Thyroid gland (tissue), 4 donors: ENCODE results near the gene FZR1. TPM values are rescaled to one million over a fixed set of nuclear protein-coding genes. Genes with fewer than 3 reads are reported as not detected.
"Not testable (repeated sequence)": the region's sequence is repeated elsewhere in the genome, so short reads cannot be mapped to it uniquely, and the experiment has no call there.

Experiments used
- DNase-seq, 2 donors: peaks; one replicate each; pipeline ENCODE4 v3.0.0-alpha.2; 2019
- H3K27ac ChIP-seq, 3 donors: fragments of 200-600 bp; sonication (generic); 1 replicate in 2 of 3; 2 replicates in 1 of 3; pipeline ENCODE4 v1.5.1; 2016 to 2019; ENCODE audit warnings: mild to moderate bottlenecking in 1 of 3, moderate library complexity in 1 of 3
- H3K27me3 ChIP-seq: fragments of 200-600 bp; sonication (generic); one replicate; pipeline ENCODE4 v1.5.1; 2019
- H3K36me3 ChIP-seq, 2 donors: fragments of 200-600 bp; sonication (generic); one replicate each; pipeline ENCODE4 v1.5.1; 2016 to 2019
- H3K4me1 ChIP-seq, 2 donors: fragments of 200-600 bp; sonication (generic); one replicate each; pipeline ENCODE4 v1.5.1; 2017 to 2019
- H3K4me3 ChIP-seq, 3 donors: fragments of 200-600 bp; sonication (generic); replicated peaks in 1 of 3; 1 replicate in 2 of 3; 2 replicates in 1 of 3; pipeline ENCODE4 v1.5.1; 2016; ENCODE audit warnings: mild to moderate bottlenecking in 1 of 3
- H3K9me3 ChIP-seq: fragments of 200-600 bp; sonication (generic); one replicate; pipeline ENCODE4 v1.5.1; 2017
- CTCF ChIP-seq, 6 experiments: fragments of 200-600 bp in 3 of 6; fragments of 450-650 bp in 3 of 6; sonication (generic) in 3 of 6; IDR thresholded peaks; one replicate each; pipeline ENCODE4 v1.5.1; 2016 to 2019; ENCODE audit warnings: antibody characterized with exemption in 6 of 6, mild to moderate bottlenecking in 2 of 6, inconsistent platforms in 1 of 6, moderate library complexity in 1 of 6
- POLR2A ChIP-seq, 2 donors: fragments of 450-650 bp; IDR thresholded peaks; one replicate each; pipeline ENCODE4 v1.6.1; 2017; ENCODE audit warnings: antibody characterized with exemption in 2 of 2, mild to moderate bottlenecking in 2 of 2, moderate library complexity in 1 of 2
- WGBS, 2 donors: methylation state at CpG; one replicate each; pipeline ENCODE4 v1.1.5; 2017; 5-methylcytosine and 5-hydroxymethylcytosine counted together
- intact Hi-C: fragments of 100-400 bp; cut with DNase I; formaldehyde crosslinking; loops from one replicate; pipeline ENCODE4 v1.15.1; 2023
- total RNA-seq, 4 donors: library from RNA; depleted of rRNA; stranded (reverse); fragments of >200 nt; gene quantifications; one replicate each; pipeline ENCODE4 v1.2.3, GENCODE V29; 2016

FZR1 gene
- total RNA-seq, 4 donors from 2014 or later, result 28.6 to 56.0 (median 36.1) TPM

GRCh38 chr19:3578390-3578789 lies 72.3 kb downstream of the FZR1 start:
- whole genome bisulfite sequencing, 2 donors, result 84 to 87% methylated on average over 9 to 14 of the region's 17 CpGs
- H3K36me3 ChIP-seq, result no peaks in the 10 kb centered on the region
- peaks cover 12 to 14% of the 10 kb centered on the region in 2 donors for H3K4me1 ChIP-seq
- H3K27me3 ChIP-seq, result no peaks in the 10 kb centered on the region
- H3K4me3 ChIP-seq, result no peak overlapping the region
- intact Hi-C loops, result no loop called here
- no peak for TF ChIP-seq CTCF (IDR thresholded peaks at IDR 0.05)
- TF ChIP-seq POLR2A (IDR thresholded peaks at IDR 0.05), result no peak
- DNase-seq, result no peak
- no peak overlapping the region for H3K27ac ChIP-seq
- no peaks in the 10 kb centered on the region for H3K9me3 ChIP-seq

GRCh38 chr19:3580156-3580934 lies 74.2 kb downstream of the FZR1 start:
- 63 to 74% methylated on average over 11 of the region's 11 CpGs for WGBS, 2 donors
- Histone ChIP-seq H3K27me3 (no peaks in the 10 kb centered on the region), H3K27ac (peak overlapping the region in 1 of 3 donors; percentile 19), H3K4me1 (peaks cover 6 to 13% of the 10 kb centered on the region in 2 donors), H3K4me3 (no peak overlapping the region), H3K9me3 (no peaks in the 10 kb centered on the region), H3K36me3 (no peaks in the 10 kb centered on the region)
- DNase-seq, result no peak
- intact Hi-C loops, result no loop called here
- TF ChIP-seq CTCF (IDR thresholded peaks at IDR 0.05), result no peak
- no peak for TF ChIP-seq POLR2A (IDR thresholded peaks at IDR 0.05)

DNA sequence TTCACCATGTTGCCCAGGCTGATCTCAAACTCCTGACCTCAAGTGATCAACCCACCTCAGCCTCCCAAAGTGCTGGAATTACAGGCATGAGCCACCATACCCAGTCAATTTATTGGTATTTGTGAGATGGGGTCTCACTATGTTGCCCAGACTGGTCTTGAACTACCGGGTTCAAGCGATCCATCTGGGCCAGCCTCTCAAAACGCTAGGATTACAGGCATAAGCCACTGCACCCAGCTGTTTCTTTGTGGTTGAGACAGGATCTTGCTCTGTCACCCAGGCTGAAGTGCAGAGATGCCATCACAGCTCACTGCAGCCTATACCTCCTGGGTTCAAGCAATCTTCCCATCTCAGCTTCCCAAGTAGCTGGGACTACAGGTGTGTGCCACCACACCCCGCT lies 75.7 kb downstream of the FZR1 start:
- H3K36me3 ChIP-seq, H3K9me3 ChIP-seq, H3K4me3 ChIP-seq, H3K27ac ChIP-seq, intact Hi-C loops, H3K27me3 ChIP-seq, DNase-seq: not testable (repeated sequence)
- peaks cover 2 to 16% of the 10 kb centered on the region in 2 donors for H3K4me1 ChIP-seq
- WGBS, 2 donors, result 66 to 78% methylated on average over 2 to 4 of the region's 4 CpGs

GRCh38 chr19:3584036-3584802 lies 78.1 kb downstream of the FZR1 start:
- H3K27ac ChIP-seq, H3K36me3 ChIP-seq, intact Hi-C loops, H3K4me3 ChIP-seq, H3K9me3 ChIP-seq, H3K27me3 ChIP-seq, DNase-seq: not testable (repeated sequence)
- WGBS, 2 donors, result 90 to 92% methylated on average over 15 of the region's 15 CpGs
- peaks cover 4 to 21% of the 10 kb centered on the region in 2 donors for H3K4me1 ChIP-seq

- H3K9me3 ChIP-seq, result no peaks in the 10 kb centered on the region
- intact Hi-C loops, result no loop called here
- H3K36me3 ChIP-seq, result no peaks in the 10 kb centered on the region
- no peak for DNase-seq
- peak within 1 kb of the TSS in 1 of 3 donors; percentile 28 for H3K4me3 ChIP-seq
- peaks cover 4 to 21% of the 10 kb centered on the region in 2 donors for H3K4me1 ChIP-seq
- no peak for TF ChIP-seq POLR2A (IDR thresholded peaks at IDR 0.05)
- no peak for TF ChIP-seq CTCF (IDR thresholded peaks at IDR 0.05)
- H3K27ac ChIP-seq, result no peak within 1 kb of the TSS
- peaks cover 7% of the 10 kb centered on the region for H3K27me3 ChIP-seq
- WGBS, 2 donors, result 10% methylated on average over 2 of the region's 84 CpGs; no CpG with 5 or more reads in 1 of the 2 donors
Observed at GRCh38 chr19:3585301-3586126, 79.4 kb downstream of the FZR1 start, which contains the start of gene GIPC3. Gene GIPC3 (plus strand): TSS chr19:3585478. CDS start chr19:3585598, 120 bp downstream.
